Middle frontal gyrus (tissue), 1 donor: ENCODE measurements around the gene MIP.
"Not testable (repeated sequence)": the region's sequence is repeated elsewhere in the genome, so short reads cannot be mapped to it uniquely, and the experiment has no call there.

Source experiments
- DNase-seq: peaks from one replicate; pipeline ENCODE4 v3.0.0-alpha.2; 2015; ENCODE audit warnings: low spot score; ENCODE audit errors: extremely low spot score

MIP gene

GRCh38 chr12:56411781-56412639 lies 42.4 kb downstream of the MIP start:
- DNase-seq: no peak

DNA sequence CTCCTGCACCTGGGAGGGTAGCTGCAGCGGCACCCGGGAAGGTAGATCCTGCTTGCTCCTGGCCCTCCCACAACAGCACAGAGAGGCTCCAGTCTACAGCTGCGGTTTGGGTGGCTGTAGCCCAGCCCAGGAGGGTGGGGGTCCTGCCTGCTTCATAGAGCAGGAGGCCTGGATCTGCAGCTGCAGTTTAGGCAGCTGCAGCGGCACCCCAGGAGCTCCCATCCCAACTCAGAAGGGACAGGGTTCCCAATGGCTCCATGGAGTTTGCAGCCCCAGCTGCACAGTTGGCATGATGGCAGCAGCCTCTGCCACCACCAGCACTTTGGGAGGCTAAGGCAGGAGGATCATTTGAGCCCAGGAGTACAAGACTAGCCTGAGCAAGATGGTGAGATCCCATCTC lies 43.7 kb downstream of the MIP start:
- DNase-seq: no peak

DNA sequence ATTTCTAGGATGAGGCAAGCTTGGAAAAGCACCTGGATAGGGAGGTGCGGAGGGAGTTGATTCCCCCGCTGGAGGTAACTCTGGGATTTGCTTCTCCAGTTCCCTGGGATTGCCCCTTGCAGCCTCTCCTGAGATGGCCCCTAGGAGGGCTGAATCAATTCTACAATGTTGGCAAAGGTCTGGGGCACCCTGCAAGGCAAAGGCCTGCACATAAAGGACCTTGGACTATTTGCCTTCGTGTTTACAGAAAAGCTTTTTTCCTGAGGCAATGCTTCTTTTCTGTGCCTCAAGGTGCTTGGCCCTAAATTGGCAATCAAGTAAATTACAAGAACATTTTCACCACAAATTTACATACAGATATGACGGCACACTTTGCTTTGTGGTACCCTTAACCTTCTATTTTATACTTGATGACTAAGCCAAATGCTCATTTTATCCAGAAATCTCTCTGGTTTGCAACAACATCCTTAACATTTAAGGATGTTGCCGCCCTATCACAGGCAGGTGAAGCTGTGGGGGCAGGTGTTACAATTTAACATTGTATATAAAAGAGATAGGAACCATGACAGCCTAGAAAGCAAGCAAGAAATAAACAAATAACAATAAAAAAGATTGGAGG lies 45.5 kb downstream of the MIP start:
- no peak for DNase-seq

DNA sequence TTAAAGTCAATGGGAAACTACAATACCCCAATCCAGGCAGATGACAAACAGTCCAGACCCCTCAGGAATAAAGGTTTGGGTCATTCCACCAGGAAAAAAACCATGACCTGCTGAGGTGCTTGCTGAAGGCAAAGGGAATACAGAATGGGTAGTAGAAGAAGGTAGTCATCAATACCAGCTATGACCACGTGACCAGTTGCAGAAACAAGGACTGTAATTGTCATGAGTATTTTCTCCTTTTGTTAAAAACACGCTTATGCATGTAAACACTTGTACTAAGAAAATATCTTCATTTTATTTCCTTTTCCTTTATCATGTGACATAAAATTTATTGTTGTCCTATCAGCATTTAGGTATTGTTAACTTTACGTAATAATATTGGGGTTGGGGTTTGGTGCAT lies 50.2 kb downstream of the MIP start:
- DNase-seq: not testable (repeated sequence)

DNA sequence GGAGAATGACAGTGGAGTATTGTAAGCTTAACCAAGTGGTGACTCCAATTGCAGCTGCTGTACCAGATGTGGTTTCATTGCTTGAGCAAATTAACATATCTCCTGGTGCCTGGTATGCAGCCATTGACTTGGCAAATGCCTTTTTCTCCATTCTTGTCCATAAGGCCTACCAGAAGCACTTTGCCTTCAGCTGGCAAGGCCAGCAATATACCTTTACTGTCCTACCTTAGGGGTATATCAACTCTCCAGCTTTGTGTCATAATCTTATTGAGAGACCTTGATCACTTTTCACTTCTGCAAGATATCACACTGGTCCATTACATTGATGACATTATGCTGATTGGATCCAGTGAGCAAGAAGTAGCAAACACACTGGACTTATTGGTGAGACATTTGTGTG lies 52.8 kb downstream of the MIP start:
- DNase-seq: not testable (repeated sequence)

- not testable (repeated sequence) for DNase-seq
Observed at GRCh38 chr12:56401125-56401524, 53.3 kb downstream of the MIP start.
